SK-N-SH (cell line): ENCODE data around the gene IQSEC1.

Experiments used
- CTCF ChIP-seq: fragments of 200-600 bp; sonication (generic); IDR thresholded peaks from 2 replicates; pipeline ENCODE4 v1.6.1; 2017; ENCODE audit warnings: antibody characterized with exemption, mild to moderate bottlenecking, moderate library complexity
- FOXM1 ChIP-seq: IDR thresholded peaks from 2 replicates; pipeline ENCODE4 v1.4.0; 2012; ENCODE audit warnings: low read depth, mild to moderate bottlenecking
- MXI1 ChIP-seq: IDR thresholded peaks from 2 replicates; pipeline ENCODE4 v1.6.1; 2012; ENCODE audit warnings: mild to moderate bottlenecking, low read depth, low read length, improper control_type of control experiment
- POLR2AphosphoS5 ChIP-seq: IDR thresholded peaks from 2 replicates; pipeline ENCODE4 v1.6.1; 2012; ENCODE audit warnings: low read depth, low read length
- RAD21 ChIP-seq: IDR thresholded peaks from 2 replicates; pipeline ENCODE4 v1.6.1; 2012; ENCODE audit warnings: mild to moderate bottlenecking, low read length
- TAF1 ChIP-seq: IDR thresholded peaks from 2 replicates; pipeline ENCODE4 v1.6.1; 2012; ENCODE audit warnings: low read depth, mild to moderate bottlenecking, low read length, moderate library complexity, borderline replicate concordance
- TF ChIP-seq, protein P1 (sequence below): IDR thresholded peaks from 2 replicates; pipeline ENCODE4 v1.6.1; 2012; ENCODE audit warnings: mild to moderate bottlenecking, low read depth, low read length, moderate library complexity
- TF ChIP-seq, protein P2 (sequence below): fragments of 150-350 bp; IDR thresholded peaks from 2 replicates; pipeline ENCODE4 v1.6.1; 2017; ENCODE audit warnings: antibody characterized with exemption, low read length, low read depth, borderline replicate concordance

DNA sequence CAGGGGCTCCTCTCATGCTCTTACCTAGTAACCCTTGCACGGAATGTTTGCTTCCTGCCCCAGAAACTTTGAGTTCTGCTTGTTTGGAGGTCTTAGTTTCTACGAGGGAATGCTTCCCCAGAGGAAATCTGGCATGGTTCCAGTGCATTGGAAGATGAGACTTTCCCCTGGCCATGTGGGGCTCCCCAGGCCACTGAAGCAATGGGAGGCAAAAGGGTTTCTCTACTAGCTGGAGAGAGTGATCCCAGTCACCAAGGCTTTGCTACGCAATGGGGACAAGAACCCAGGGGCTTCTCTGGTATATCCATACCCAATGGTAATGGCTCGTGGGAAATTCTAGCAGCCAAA, 187.7 kb downstream of the IQSEC1 start:
- TF ChIP-seq, protein P1, sequence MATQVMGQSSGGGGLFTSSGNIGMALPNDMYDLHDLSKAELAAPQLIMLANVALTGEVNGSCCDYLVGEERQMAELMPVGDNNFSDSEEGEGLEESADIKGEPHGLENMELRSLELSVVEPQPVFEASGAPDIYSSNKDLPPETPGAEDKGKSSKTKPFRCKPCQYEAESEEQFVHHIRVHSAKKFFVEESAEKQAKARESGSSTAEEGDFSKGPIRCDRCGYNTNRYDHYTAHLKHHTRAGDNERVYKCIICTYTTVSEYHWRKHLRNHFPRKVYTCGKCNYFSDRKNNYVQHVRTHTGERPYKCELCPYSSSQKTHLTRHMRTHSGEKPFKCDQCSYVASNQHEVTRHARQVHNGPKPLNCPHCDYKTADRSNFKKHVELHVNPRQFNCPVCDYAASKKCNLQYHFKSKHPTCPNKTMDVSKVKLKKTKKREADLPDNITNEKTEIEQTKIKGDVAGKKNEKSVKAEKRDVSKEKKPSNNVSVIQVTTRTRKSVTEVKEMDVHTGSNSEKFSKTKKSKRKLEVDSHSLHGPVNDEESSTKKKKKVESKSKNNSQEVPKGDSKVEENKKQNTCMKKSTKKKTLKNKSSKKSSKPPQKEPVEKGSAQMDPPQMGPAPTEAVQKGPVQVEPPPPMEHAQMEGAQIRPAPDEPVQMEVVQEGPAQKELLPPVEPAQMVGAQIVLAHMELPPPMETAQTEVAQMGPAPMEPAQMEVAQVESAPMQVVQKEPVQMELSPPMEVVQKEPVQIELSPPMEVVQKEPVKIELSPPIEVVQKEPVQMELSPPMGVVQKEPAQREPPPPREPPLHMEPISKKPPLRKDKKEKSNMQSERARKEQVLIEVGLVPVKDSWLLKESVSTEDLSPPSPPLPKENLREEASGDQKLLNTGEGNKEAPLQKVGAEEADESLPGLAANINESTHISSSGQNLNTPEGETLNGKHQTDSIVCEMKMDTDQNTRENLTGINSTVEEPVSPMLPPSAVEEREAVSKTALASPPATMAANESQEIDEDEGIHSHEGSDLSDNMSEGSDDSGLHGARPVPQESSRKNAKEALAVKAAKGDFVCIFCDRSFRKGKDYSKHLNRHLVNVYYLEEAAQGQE: no peak
- TF ChIP-seq TAF1 (no peak), CTCF (no peak), FOXM1 (no peak), RAD21 (no peak), MXI1 (no peak), POLR2AphosphoS5 (no peak)
- TF ChIP-seq, protein P2, sequence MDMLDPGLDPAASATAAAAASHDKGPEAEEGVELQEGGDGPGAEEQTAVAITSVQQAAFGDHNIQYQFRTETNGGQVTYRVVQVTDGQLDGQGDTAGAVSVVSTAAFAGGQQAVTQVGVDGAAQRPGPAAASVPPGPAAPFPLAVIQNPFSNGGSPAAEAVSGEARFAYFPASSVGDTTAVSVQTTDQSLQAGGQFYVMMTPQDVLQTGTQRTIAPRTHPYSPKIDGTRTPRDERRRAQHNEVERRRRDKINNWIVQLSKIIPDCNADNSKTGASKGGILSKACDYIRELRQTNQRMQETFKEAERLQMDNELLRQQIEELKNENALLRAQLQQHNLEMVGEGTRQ: no peak
